MV-4-11 (cell line): Measurements from ENCODE around the gene EVA1C.
"Not testable (repeated sequence)": the region's sequence is repeated elsewhere in the genome, so short reads cannot be mapped to it uniquely, and the experiment has no call there.

Experiments used
- DNase-seq: peaks from one replicate; lab custom pipeline; 2025; lab: John Stamatoyannopoulos, UW

Gene EVA1C

GRCh38 chr21:32530809-32531208, 118.3 kb downstream of the EVA1C start:
- DNase-seq: not testable (repeated sequence)

- DNase-seq: not testable (repeated sequence)
Observed at GRCh38 chr21:32531561-32531960, 119.1 kb downstream of the EVA1C start.

- no peak for DNase-seq
Observed at GRCh38 chr21:32532636-32533035, 120.1 kb downstream of the EVA1C start.

- DNase-seq: no peak
Observed at GRCh38 chr21:32533053-32533452, 120.5 kb downstream of the EVA1C start.

- DNase-seq: no peak
Observed at GRCh38 chr21:32533611-32534010, 121.1 kb downstream of the EVA1C start.

GRCh38 chr21:32534113-32534512, 121.6 kb downstream of the EVA1C start:
- no peak for DNase-seq

GRCh38 chr21:32535612-32536011, 123.1 kb downstream of the EVA1C start:
- no peak for DNase-seq

- no peak for DNase-seq
Observed at GRCh38 chr21:32537569-32537881, 125.0 kb downstream of the EVA1C start.

- DNase-seq: no peak
Observed at GRCh38 chr21:32538147-32538792, 125.8 kb downstream of the EVA1C start.

- DNase-seq: no peak
Observed at GRCh38 chr21:32539378-32539777, 126.9 kb downstream of the EVA1C start.

- DNase-seq: not testable (repeated sequence)
Observed at GRCh38 chr21:32543056-32543455, 130.6 kb downstream of the EVA1C start.

GRCh38 chr21:32543975-32544374, 131.5 kb downstream of the EVA1C start:
- DNase-seq: no peak

- no peak for DNase-seq
Observed at GRCh38 chr21:32544697-32545096, 132.2 kb downstream of the EVA1C start.

- DNase-seq: no peak
Observed at GRCh38 chr21:32545948-32546441, 133.5 kb downstream of the EVA1C start.

GRCh38 chr21:32547018-32547417, 134.5 kb downstream of the EVA1C start:
- no peak for DNase-seq

GRCh38 chr21:32548978-32549377, 136.5 kb downstream of the EVA1C start:
- DNase-seq: no peak

- DNase-seq: no peak
Observed at GRCh38 chr21:32549440-32549839, 136.9 kb downstream of the EVA1C start.

- DNase-seq: no peak
Observed at GRCh38 chr21:32549886-32550285, 137.4 kb downstream of the EVA1C start.

GRCh38 chr21:32554832-32555638, 142.5 kb downstream of the EVA1C start:
- no peak for DNase-seq

GRCh38 chr21:32558106-32558505, 145.6 kb downstream of the EVA1C start:
- DNase-seq: no peak

GRCh38 chr21:32559006-32559610, 146.6 kb downstream of the EVA1C start:
- DNase-seq: no peak

GRCh38 chr21:32560896-32561295, 148.4 kb downstream of the EVA1C start:
- DNase-seq: no peak

- DNase-seq: not testable (repeated sequence)
Observed at GRCh38 chr21:32561476-32561875, 149.0 kb downstream of the EVA1C start.
